GM18951 (cell line): ENCODE results near the gene KIAA0319L.

Source experiments
- POLR2A ChIP-seq: IDR thresholded peaks from 4 replicates; pipeline ENCODE4 v1.6.1; 2011; ENCODE audit warnings: mild to moderate bottlenecking; ENCODE audit not compliant: insufficient read length, insufficient read depth; ENCODE audit errors: extremely low read depth
- in situ Hi-C: fragments of 300-500 bp; cut with MboI; formaldehyde crosslinking; loops from one replicate; pipeline ENCODE4 v1.12.0; 2022; ENCODE audit warnings: low sequenced_read_pairs, mixed read lengths, inconsistent platforms; ENCODE audit not compliant: unreplicated experiment

The KIAA0319L gene

GRCh38 chr1:35574655-35575415 lies 17.6 kb upstream of the KIAA0319L start:
- in situ Hi-C loops: loop anchor here (5.0 kb wide), 1 partner anchor 202 kb away; no protein-coding TSS in a partner anchor
- TF ChIP-seq POLR2A: no peak

GRCh38 chr1:35574125-35574654 lies 17.0 kb upstream of the KIAA0319L start:
- in situ Hi-C loops: loop anchor here (5.0 kb wide), 1 partner anchor 203 kb away; no protein-coding TSS in a partner anchor
- no peak for TF ChIP-seq POLR2A

GRCh38 chr1:35573198-35574124 lies 16.3 kb upstream of the KIAA0319L start, which contains the start of gene TFAP2E:
TSS of gene TFAP2E (plus strand) at chr1:35573314. CDS start at chr1:35573578, 264 bp downstream.
- TF ChIP-seq POLR2A: no peak
- in situ Hi-C loops: loop anchor here (5.0 kb wide), 1 partner anchor 204 kb away; no protein-coding TSS in a partner anchor

GRCh38 chr1:35572296-35572695 lies 15.1 kb upstream of the KIAA0319L start:
- in situ Hi-C loops: loop anchor here (5.0 kb wide), 1 partner anchor 205 kb away; no protein-coding TSS in a partner anchor

GRCh38 chr1:35571263-35571662 lies 14.1 kb upstream of the KIAA0319L start:
- no peak for TF ChIP-seq POLR2A
- in situ Hi-C loops: loop anchor here (5.0 kb wide), 1 partner anchor 206 kb away; no protein-coding TSS in a partner anchor

More at GRCh38 chr1:35572296-35572695, 15.1 kb upstream of the KIAA0319L start:
- TF ChIP-seq POLR2A: no peak

GRCh38 chr1:35570589-35571137 lies 13.5 kb upstream of the KIAA0319L start:
- in situ Hi-C loops: loop anchor here (5.0 kb wide), 1 partner anchor 207 kb away; no protein-coding TSS in a partner anchor
- TF ChIP-seq POLR2A: no peak

- in situ Hi-C loops: loop anchor here (5.0 to 10.0 kb wide), 2 partner anchors 145 to 207 kb away; partner anchors contain the start of gene C1orf216
- no peak for TF ChIP-seq POLR2A
These were observed 12.7 kb upstream of the KIAA0319L start for GRCh38 chr1:35569936-35570335.

GRCh38 chr1:35568975-35569395 lies 11.8 kb upstream of the KIAA0319L start:
- in situ Hi-C loops: loop anchor here (10.0 kb wide), 1 partner anchor 146 kb away; the partner anchor contains the start of gene C1orf216
- no peak for TF ChIP-seq POLR2A

GRCh38 chr1:35567947-35568558 lies 10.8 kb upstream of the KIAA0319L start:
- no peak for TF ChIP-seq POLR2A
- in situ Hi-C loops: loop anchor here (10.0 kb wide), 1 partner anchor 147 kb away; the partner anchor contains the start of gene C1orf216

GRCh38 chr1:35565742-35566133 lies 8.5 kb upstream of the KIAA0319L start:
- no peak for TF ChIP-seq POLR2A
- in situ Hi-C loops: loop anchor here (10.0 kb wide), 1 partner anchor 149 kb away; the partner anchor contains the start of gene C1orf216

GRCh38 chr1:35564884-35565741 lies 7.9 kb upstream of the KIAA0319L start:
- in situ Hi-C loops: loop anchor here (10.0 kb wide), 1 partner anchor 150 kb away; the partner anchor contains the start of gene C1orf216
- no peak for TF ChIP-seq POLR2A
